ENCODE measurements around the gene UNCX.
"Not testable (repeated sequence)": the region's sequence is repeated elsewhere in the genome, so short reads cannot be mapped to it uniquely, and the experiment has no call there.

UNCX gene

DNA sequence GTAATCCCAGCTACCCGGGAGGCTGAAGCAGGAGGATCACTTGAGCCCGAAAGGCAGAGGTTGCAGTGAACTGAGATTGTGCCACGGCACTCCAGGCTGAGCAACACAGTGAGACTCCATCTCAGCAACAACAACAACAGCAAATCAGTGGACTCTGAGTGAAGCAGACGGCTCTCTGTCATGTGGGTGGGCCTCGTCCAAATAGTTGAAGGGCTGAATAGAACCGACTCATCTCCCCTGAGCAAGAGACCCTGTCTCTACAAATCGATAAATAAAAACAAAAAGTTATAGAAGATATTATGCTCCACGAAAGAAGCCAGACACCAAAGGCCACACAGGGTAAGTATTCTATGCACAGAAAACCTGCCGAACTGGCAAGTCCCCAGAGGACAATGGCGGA lies 45.9 kb downstream of the UNCX start:
- no peak for DNase-seq (ENCODE audit: low read depth)

- no peak for DNase-seq (ENCODE audit: low read depth)
Measured at GRCh38 chr7:1279041-1279440, 46.4 kb downstream of the UNCX start.

GRCh38 chr7:1279895-1280294 lies 47.2 kb downstream of the UNCX start:
- not testable (repeated sequence) for DNase-seq (ENCODE audit: low read depth)

DNA sequence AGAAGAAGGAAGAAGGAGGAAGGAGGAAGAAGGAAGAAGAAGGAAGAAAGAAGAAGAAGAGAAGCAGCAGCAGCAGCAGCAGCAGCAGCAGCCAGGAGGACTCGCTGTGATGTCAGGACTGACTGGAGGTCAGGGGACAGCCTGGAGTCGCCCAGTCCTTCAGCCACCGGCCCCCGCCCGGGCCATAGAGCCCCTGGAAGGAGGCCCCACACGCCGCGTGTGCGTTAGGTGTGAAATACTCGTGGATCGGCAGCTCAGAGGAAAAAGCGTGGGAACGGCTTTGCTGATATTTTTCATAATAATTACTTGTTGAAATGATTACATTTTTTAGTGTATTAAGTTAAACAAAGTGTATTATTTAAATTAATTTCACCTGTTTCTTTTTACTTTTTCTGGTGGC lies 48.4 kb downstream of the UNCX start:
- no peak for DNase-seq (ENCODE audit: low read depth)

- no peak for DNase-seq (ENCODE audit: low read depth)
Measured at GRCh38 chr7:1282679-1283078, 50.0 kb downstream of the UNCX start.

DNA sequence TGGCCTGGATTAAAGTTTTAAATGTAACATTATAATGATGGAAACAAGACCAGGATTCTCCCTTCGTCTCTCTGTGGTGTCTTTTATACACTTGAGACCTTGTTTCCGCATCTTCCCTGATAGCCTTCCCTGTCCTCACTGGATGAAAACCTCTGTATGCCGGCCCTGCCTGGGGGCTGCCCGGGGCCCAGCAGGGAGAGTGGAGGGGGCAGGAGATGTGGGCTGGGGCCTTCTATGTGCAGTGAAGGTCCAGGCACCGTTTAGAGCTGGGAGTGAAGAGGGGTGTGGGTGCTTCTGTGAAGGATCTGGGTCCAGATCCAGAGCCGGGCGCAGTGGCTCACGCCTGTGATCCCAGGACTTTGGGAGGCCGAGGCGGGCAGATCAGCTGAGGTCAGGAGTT lies 50.7 kb downstream of the UNCX start:
- no peak for DNase-seq (ENCODE audit: low read depth)

DNA sequence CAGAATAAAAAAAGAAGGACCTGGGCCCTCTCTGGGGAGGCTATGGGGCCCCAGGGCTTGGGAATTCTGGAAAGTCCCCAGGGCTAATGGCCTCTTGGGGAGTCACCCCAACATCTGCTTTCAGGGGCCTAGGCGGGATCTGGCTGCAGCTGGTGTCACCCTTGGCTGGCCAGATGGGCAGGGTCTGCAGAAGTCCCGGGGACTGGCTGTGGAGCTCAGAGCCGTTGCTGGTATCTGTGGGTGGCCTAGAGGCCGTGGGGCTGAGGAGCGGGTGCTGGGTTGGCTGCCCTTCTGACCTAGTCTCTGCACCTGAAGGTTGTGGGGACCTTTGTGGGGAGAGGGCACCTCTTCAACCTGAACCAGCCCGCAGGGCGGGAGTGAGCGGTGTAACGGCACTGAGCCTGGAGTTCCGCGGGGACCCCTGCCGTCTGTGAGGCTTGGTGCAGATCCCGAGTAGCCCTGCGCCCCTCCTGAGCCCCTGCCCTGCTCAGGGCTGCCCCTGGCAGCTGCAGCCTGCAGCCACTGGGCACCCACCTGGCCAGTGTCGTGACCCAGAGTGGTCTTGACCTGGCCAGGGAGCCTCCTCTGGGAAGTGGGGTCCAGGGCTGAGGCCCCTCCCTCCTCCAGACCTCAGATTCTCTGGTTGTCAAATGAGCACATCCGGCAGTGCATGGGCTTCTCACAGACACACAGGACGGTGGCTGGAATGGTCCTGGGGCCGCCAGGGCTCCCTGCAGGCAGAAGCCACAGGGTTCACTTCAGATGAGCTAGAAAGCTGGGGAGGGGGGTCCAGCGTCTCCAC lies 51.5 kb downstream of the UNCX start:
- DNase-seq (ENCODE audit: low read depth), result no peak

DNA sequence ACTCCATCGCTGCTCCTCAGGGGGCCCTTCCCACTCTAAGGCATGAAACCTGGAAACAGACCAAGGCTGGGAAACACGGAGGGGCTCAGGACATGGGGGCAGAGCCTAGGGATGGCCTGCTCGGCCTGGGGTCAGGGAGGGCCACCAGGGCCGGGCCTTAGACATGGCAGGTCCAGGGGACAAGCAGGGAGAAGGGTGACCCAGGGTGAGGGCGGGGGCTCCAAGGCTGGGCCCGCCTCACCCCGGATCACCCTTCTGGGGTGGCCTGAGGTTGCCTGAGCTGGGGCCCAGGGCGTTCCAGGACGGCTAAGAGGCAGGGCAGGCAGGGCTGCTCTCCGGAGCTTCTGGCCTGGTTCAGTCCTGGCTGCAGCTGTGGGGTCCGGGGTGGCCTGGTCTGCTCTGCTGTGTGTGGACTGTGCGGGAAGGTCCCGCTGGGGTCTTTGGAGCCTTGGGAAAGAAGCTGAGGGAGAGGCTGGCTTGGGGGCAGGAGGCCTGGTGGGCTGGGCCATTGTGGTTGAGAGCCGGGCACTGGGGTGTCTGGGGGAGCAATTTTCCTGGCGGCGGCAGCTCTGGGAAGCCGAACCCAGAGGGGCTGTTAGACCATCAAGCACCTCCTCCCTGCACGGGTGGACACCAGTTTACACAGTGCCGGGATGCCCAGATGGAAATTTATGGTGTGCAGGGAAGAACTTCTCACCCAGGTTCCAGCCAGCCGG lies 52.2 kb downstream of the UNCX start:
- no peak for DNase-seq (ENCODE audit: low read depth)

- no peak for DNase-seq (ENCODE audit: low read depth)
Measured at GRCh38 chr7:1285556-1286301, 53.1 kb downstream of the UNCX start.
